GM12873 (cell line): ENCODE data around the gene CNNM3.

Source experiments
- TF ChIP-seq, protein P1 (sequence below): IDR thresholded peaks from 2 replicates; pipeline ENCODE4 v1.5.1; 2012; ENCODE audit warnings: low read depth, mild to moderate bottlenecking, moderate library complexity, low read length, control low read depth; ENCODE audit not compliant: insufficient read depth; ENCODE audit errors: missing control alignments

CNNM3 gene

GRCh38 chr2:96859099-96859649 lies 43.1 kb downstream of the CNNM3 start:
- TF ChIP-seq, protein P1, sequence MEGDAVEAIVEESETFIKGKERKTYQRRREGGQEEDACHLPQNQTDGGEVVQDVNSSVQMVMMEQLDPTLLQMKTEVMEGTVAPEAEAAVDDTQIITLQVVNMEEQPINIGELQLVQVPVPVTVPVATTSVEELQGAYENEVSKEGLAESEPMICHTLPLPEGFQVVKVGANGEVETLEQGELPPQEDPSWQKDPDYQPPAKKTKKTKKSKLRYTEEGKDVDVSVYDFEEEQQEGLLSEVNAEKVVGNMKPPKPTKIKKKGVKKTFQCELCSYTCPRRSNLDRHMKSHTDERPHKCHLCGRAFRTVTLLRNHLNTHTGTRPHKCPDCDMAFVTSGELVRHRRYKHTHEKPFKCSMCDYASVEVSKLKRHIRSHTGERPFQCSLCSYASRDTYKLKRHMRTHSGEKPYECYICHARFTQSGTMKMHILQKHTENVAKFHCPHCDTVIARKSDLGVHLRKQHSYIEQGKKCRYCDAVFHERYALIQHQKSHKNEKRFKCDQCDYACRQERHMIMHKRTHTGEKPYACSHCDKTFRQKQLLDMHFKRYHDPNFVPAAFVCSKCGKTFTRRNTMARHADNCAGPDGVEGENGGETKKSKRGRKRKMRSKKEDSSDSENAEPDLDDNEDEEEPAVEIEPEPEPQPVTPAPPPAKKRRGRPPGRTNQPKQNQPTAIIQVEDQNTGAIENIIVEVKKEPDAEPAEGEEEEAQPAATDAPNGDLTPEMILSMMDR, result no peak

DNA sequence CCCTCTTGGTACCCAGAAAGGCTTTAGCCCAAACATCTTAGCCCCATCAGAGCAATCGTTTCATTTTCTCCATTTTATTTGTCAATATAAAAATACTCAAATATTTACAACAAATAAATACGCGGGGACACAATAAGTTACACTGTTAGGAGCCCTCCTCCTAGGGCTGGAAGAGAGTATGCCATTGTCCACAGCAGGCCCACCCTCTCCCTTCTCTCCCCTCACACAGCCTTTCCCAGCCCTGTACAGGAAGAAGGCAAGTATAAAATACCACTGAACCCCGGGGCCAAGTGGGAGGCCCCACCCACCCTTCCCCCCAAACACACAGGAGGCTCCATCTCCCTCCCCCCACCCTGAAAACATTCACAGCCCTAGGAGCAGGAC lies 43.6 kb downstream of the CNNM3 start:
- TF ChIP-seq, protein P1, result no peak

DNA sequence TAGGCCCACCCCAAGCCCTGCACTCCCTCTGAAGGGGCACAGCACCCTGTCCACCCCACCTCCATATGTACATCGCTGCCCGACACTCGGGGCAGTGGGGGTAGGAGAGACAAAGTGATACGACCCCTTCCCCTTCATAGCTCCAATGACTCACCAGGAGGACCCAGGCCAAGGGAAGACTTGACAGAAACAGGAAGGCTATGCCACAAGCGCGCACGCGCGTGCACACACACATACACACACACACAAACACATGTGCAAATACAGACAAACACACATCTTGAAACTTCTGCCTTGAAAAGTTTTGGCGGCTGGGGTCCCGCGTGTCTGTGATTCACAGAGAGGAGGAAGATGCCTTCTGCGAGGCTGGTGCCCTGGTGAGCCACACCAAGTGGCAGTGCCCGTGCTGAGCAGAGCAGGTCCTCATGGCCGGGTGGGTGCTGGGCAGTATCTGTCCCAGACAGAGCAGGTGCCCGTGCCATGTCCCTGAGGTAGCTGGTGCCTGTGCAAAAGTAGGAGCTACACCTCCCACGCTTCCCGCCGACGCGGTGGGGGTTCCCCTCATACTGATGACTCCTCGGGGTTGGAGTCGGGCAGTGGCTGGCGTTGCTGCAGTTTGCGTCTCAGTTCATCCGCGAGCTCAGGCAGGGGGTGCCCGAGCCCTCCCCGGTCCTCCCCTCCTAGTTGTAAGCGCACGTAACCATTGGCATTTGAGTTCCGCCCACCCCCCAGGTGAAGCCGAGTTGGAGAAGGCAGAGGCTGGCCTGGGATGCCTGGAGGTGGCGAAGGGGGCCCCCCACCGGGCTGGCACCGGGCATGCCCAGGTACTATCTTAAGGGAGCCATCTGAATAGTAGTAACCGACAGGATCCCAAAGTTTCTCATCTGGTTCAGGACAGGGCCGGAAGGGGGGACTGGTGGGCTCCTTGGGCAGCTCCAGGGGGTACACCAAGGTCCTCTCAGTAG lies 44.3 kb downstream of the CNNM3 start:
- TF ChIP-seq, protein P1, result no peak

DNA sequence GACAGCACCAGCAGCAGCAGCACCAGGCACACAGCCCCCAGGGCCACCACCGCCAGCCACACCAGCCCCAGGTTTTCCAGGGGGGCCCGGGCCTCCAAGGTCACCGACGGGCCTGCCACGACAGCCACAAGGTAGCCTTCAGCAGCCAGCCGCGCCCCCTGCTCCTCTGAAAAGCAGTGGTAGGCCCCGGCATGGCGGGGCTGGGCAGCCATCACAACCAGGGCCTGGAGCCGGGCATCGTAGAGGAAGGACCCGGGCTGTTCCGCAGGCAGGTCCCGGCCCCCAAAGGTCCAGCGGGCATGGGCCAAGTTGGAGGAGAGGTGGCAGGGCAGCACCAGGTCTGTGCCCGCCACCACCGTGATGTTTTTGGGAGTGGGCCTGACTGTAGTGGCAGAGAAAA lies 45.0 kb downstream of the CNNM3 start:
- TF ChIP-seq, protein P1, result no peak

- TF ChIP-seq, protein P1, result no peak
Observed at GRCh38 chr2:96863575-96864342, 47.7 kb downstream of the CNNM3 start.

- TF ChIP-seq, protein P1, result no peak
Observed at GRCh38 chr2:96864343-96865091, 48.4 kb downstream of the CNNM3 start.

DNA sequence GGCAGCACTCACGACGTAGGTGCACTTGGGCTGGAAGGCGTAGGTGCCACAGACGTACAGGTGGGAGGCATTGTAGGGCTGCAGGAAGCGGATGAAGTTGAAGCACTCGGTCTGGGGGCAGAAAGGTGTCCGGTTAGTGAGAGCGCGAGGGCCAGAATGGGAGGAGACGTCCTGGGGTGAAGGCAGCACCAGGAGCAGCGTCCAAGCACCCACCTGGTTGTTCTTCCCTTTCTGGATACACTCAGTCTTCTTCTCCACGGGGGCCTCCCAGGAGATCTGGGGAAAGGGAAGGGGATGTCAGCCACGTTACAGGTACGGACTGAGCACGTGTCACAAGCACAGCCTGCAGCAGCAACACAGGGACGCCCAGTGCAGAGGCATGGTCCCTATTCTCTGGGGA lies 49.6 kb downstream of the CNNM3 start:
- TF ChIP-seq, protein P1, result no peak
